Neuronal stem cell (in vitro differentiated cells): ENCODE results near the gene SELPLG.
"Not testable (repeated sequence)": the region's sequence is repeated elsewhere in the genome, so short reads cannot be mapped to it uniquely, and the experiment has no call there.

Source experiments
- DNase-seq: peaks from one replicate; pipeline ENCODE4 v3.0.0-alpha.2; 2013; ENCODE audit warnings: low spot score
- H2AFZ ChIP-seq: one replicate; pipeline ENCODE4 v1.6.1; 2013; ENCODE audit warnings: mild to moderate bottlenecking, low read length, inconsistent platforms
- H2AK5ac ChIP-seq: 2 replicates; pipeline ENCODE4 v1.6.1; 2013; ENCODE audit warnings: low read depth, mild to moderate bottlenecking, inconsistent platforms, low read length, moderate library complexity, mixed read lengths
- H2BK120ac ChIP-seq: 2 replicates; pipeline ENCODE4 v1.6.1; 2013; ENCODE audit warnings: low read depth, mild to moderate bottlenecking, inconsistent platforms, low read length, moderate library complexity, mixed read lengths
- H2BK12ac ChIP-seq: one replicate; pipeline ENCODE4 v1.6.1; 2013; ENCODE audit warnings: low read length, inconsistent platforms
- H2BK15ac ChIP-seq: 2 replicates; pipeline ENCODE4 v1.6.1; 2013; ENCODE audit warnings: mild to moderate bottlenecking, low read length, inconsistent platforms, mixed read lengths
- H2BK5ac ChIP-seq: one replicate; pipeline ENCODE4 v1.6.1; 2013; ENCODE audit warnings: inconsistent platforms, mild to moderate bottlenecking, low read length, moderate library complexity
- H3K14ac ChIP-seq: one replicate; pipeline ENCODE4 v1.6.1; 2013; ENCODE audit warnings: low read length, inconsistent platforms
- H3K18ac ChIP-seq: 2 replicates; pipeline ENCODE4 v1.6.1; 2013; ENCODE audit warnings: low read length, inconsistent platforms
- H3K23ac ChIP-seq: 2 replicates; pipeline ENCODE4 v1.6.1; 2013; ENCODE audit warnings: low read depth, mild to moderate bottlenecking, mixed read lengths, low read length, inconsistent platforms; ENCODE audit not compliant: poor library complexity
- H3K27ac ChIP-seq: replicated peaks from 3 replicates; pipeline ENCODE4 v1.5.1; 2013; ENCODE audit warnings: low read length, inconsistent platforms
- H3K27me3 ChIP-seq, 3 experiments: 2 replicates each; pipeline ENCODE4 v1.6.1; 2013; ENCODE audit warnings: low read length in 3 of 3, mild to moderate bottlenecking in 2 of 3, inconsistent platforms in 1 of 3, low read depth in 1 of 3, mixed read lengths in 1 of 3, moderate library complexity in 1 of 3; ENCODE audit not compliant: control insufficient read depth in 3 of 3, insufficient read depth in 3 of 3
- H3K36me3 ChIP-seq, 2 donors: replicated peaks in 1 of 2; 2 replicates each; pipeline ENCODE4 v1.6.1; 2013; ENCODE audit warnings: low read length in 2 of 2; ENCODE audit not compliant: control insufficient read depth in 2 of 2, insufficient read depth in 2 of 2
- H3K4ac ChIP-seq: 2 replicates; pipeline ENCODE4 v1.6.1; 2013; ENCODE audit warnings: inconsistent platforms, mild to moderate bottlenecking, low read length, moderate library complexity
- H3K4me1 ChIP-seq, 2 donors: 1 replicate in 1 of 2; 2 replicates in 1 of 2; pipeline ENCODE4 v1.6.1; 2013; ENCODE audit warnings: low read length in 2 of 2, low read depth in 1 of 2; ENCODE audit not compliant: control insufficient read depth in 2 of 2, insufficient read depth in 1 of 2
- H3K4me2 ChIP-seq: one replicate; pipeline ENCODE4 v1.6.1; 2013; ENCODE audit warnings: mild to moderate bottlenecking, low read length, inconsistent platforms; ENCODE audit not compliant: insufficient read depth, poor library complexity, severe bottlenecking
- H3K4me3 ChIP-seq, 2 donors: 2 replicates each; pipeline ENCODE4 v1.5.1; 2013; ENCODE audit warnings: low read length in 2 of 2, mild to moderate bottlenecking in 2 of 2, inconsistent platforms in 1 of 2, moderate library complexity in 1 of 2
- H3K79me1 ChIP-seq: one replicate; pipeline ENCODE4 v1.6.1; 2013; ENCODE audit warnings: low read depth, mild to moderate bottlenecking, inconsistent platforms, low read length, moderate library complexity
- H3K9ac ChIP-seq: one replicate; pipeline ENCODE4 v1.6.1; 2013; ENCODE audit warnings: mild to moderate bottlenecking, low read depth, low read length, inconsistent platforms; ENCODE audit not compliant: poor library complexity
- H3K9me3 ChIP-seq, 2 donors: replicated peaks in 1 of 2; 2 replicates each; pipeline versions ENCODE3 to v1.6.1; 2013; ENCODE audit warnings: low read length in 2 of 2, mild to moderate bottlenecking in 2 of 2, inconsistent platforms in 1 of 2, low read depth in 1 of 2, mixed read lengths in 1 of 2, moderate library complexity in 1 of 2; ENCODE audit not compliant: control insufficient read depth in 2 of 2, insufficient read depth in 1 of 2
- H4K8ac ChIP-seq: one replicate; pipeline ENCODE4 v1.6.1; 2013; ENCODE audit warnings: low read depth, mild to moderate bottlenecking, inconsistent platforms, low read length, moderate library complexity
- H4K91ac ChIP-seq: one replicate; pipeline ENCODE4 v1.6.1; 2013; ENCODE audit warnings: low read length, low read depth, mild to moderate bottlenecking, inconsistent platforms; ENCODE audit not compliant: poor library complexity
- WGBS, 2 donors: extraction: QIAGEN DNeasy Blood & Tissue Kit; methylation state at CpG; one replicate each; pipeline ENCODE4 v1.1.7; 2013; ENCODE audit warnings: missing lambda C conversion rate in 2 of 2, mixed read lengths in 1 of 2; ENCODE audit not compliant: insufficient read length in 2 of 2, insufficient replicate concordance in 1 of 2; ENCODE audit errors: extremely low coverage in 2 of 2; 5-methylcytosine and 5-hydroxymethylcytosine counted together

Gene SELPLG

DNA sequence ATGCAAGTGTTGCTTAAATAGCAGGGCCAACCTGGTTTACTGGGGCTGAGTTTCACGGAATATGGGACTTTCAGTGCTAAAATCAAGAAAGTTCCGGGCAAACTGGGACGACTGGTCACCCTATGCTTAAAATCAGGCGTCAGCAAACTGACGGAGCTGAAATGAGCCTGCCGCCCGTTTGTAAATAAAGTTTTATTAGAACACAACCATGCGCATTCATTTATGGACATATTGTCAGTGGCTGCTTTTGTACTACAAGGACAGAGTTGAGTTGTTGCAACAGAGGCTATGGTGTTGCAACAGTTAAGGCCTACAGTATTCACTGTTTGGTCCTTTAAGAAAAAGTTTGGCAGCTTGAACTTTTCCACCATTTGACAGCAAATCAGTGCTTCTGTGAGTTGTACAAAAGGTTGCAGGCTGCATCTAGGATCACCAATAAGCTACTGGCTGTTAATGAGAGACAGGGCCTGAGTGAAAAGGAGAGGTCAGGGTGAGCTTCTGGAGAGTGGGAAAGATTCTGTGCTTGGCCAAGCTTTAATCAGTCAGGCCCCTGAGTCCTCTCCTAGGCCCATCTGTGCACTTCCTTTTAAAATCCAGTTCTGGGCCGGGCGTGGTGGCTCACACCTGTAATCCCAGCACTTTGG is 13.3 kb downstream of the SELPLG start:
- H4K91ac ChIP-seq, result no peak overlapping the region
- H3K4me1 ChIP-seq, result peaks cover 7 to 22% of the 10 kb centered on the region in 2 donors
- peaks cover 0 to 4% of the 10 kb centered on the region in 2 donors for H3K9me3 ChIP-seq
- no peak overlapping the region for H2BK15ac ChIP-seq
- no peaks in the 10 kb centered on the region for H3K27me3 ChIP-seq
- H4K8ac ChIP-seq, result no peak overlapping the region
- H3K23ac ChIP-seq, result no peak overlapping the region
- H3K4me3 ChIP-seq, result no peak overlapping the region
- H3K4ac ChIP-seq, result no peak overlapping the region
- H2AFZ ChIP-seq, result peak overlapping the region; percentile 45
- no peak for DNase-seq
- H3K4me2 ChIP-seq, result no peak overlapping the region
- H3K14ac ChIP-seq, result no peak overlapping the region
- no peak overlapping the region for H2BK5ac ChIP-seq
- no CpG with 5 or more reads among the region's 10 CpGs for WGBS, 2 donors
- no peak overlapping the region for H3K9ac ChIP-seq
- no peaks in the 10 kb centered on the region for H3K79me1 ChIP-seq
- no peak overlapping the region for H2BK12ac ChIP-seq
- H3K36me3 ChIP-seq, result no peaks in the 10 kb centered on the region
- H3K27ac ChIP-seq, result no peak overlapping the region
- no peak overlapping the region for H2BK120ac ChIP-seq
- no peak overlapping the region for H3K18ac ChIP-seq
- no peak overlapping the region for H2AK5ac ChIP-seq

DNA sequence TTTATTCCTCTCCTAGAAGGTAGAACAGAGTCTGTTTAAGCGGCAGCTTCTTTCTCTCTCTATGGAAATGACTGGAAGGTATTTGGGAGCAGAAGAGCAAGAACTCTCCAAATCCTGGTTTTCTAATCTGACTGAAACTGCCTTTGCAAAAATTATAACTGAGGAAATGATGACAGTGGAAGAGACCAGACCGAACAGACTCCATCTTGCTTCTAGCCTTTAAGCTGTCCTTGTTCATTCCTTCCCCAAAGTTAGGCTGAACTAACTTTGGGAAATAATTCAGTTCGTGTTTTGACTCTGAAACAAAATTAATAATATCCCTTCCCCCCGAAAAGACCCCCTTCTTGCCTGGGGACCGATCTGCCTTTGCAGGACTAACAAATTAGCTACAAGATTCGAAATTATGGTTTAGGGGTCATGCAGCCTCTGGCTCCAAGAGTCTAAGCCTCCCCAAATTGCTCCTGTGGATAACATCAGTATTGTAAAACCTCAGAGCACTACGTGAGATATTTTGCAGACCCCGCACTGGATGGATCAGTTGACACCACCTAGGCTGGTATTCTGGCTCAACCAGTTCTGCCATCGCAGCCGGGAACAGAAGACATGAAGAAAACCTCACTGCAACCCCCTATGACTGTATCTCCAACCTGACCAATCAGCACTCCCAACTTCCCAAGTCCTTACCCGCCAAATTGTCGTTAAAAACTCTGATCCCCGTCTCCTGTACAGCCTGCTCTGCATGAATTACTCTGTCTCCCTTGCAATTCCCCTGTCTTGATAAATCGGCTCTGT is 14.1 kb downstream of the SELPLG start:
- Histone ChIP-seq H2BK12ac (no peak overlapping the region), H4K91ac (no peak overlapping the region), H3K14ac (no peak overlapping the region), H3K4me3 (no peak overlapping the region), H3K79me1 (no peaks in the 10 kb centered on the region), H2AK5ac (no peak overlapping the region), H2BK120ac (no peak overlapping the region), H3K23ac (no peak overlapping the region), H3K27me3 (no peaks in the 10 kb centered on the region), H3K9ac (no peak overlapping the region), H3K4me2 (no peak overlapping the region), H3K27ac (no peak overlapping the region), H3K4me1 (peaks cover 7 to 22% of the 10 kb centered on the region in 2 donors), H3K9me3 (peaks cover 0 to 4% of the 10 kb centered on the region in 2 donors), H3K4ac (no peak overlapping the region), H3K36me3 (no peaks in the 10 kb centered on the region), H2BK15ac (no peak overlapping the region), H3K18ac (no peak overlapping the region), H2AFZ (no peak overlapping the region), H4K8ac (no peak overlapping the region), H2BK5ac (no peak overlapping the region)
- DNase-seq, result no peak
- no CpG with 5 or more reads among the region's 14 CpGs for WGBS, 2 donors

DNA sequence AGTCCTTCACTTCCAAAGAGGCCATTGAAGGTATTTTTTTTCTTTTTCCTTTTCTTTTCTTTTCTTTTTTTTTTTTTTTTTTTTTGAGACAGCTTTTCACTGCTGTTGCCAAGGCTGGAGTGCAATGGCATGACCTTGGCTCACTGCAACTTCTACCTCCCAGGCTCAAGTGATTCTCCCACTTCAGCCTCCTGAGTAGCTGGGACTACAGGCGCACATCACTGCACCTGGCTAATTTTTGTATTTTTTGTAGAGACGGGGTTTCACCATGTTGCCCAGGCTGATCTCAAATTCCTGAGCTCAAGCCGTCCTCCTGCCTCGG is 14.8 kb downstream of the SELPLG start:
- not testable (repeated sequence) for H3K14ac ChIP-seq, H4K8ac ChIP-seq, H3K9me3 ChIP-seq, H3K4me3 ChIP-seq, H2BK12ac ChIP-seq, H3K4me2 ChIP-seq, H4K91ac ChIP-seq, H3K36me3 ChIP-seq, H3K79me1 ChIP-seq, H3K27ac ChIP-seq, DNase-seq, H2BK120ac ChIP-seq, H3K18ac ChIP-seq, H3K4ac ChIP-seq, H3K27me3 ChIP-seq, H2BK5ac ChIP-seq, H3K9ac ChIP-seq, H3K23ac ChIP-seq, H2BK15ac ChIP-seq, H2AK5ac ChIP-seq
- Histone ChIP-seq H3K4me1 (peaks cover 7 to 22% of the 10 kb centered on the region in 2 donors), H2AFZ (peak overlapping the region; percentile 33)
- no CpG with 5 or more reads among the region's 4 CpGs for WGBS, 2 donors

DNA sequence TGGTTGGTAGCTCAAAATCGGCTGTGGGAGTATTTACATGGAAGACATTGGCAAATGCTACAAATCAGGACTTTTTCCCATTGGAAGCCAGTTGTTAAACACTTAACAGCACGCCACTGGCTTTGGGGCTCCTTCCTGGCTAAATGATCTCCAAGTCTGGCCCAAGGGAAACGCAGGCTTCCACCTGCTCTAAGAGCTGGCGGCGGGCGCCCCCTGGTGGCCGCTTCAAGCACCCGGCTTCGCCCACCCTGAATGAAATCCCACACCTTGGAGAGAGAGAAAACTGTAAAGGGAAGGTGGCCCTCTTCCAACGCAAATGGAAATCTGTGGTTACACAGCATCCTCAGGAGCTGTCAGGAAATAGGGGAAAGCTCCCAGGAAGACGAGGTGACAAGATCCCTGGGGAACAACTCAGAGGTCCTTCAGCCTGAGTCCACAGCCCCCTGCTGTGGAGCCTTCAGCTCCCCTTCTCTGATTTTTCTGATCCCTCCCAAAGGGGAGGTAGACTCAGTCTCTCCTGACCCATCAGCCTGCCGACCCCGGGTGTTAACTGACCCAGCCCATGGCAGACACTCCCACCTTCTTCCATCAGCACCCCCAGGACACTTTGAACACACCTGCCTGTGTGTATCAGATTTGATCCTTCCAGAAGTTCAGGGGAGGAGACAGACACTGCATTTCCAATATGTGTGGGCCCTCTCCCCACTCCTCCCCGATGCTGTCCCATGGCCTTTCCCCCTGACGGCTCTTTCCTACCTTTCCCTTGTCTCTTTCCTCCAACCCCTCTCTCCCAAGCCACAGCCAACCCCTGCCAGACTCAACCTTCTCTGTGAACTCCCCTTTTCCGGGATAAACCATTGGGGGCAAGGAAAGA is 15.4 kb downstream of the SELPLG start:
- Histone ChIP-seq H2AK5ac (no peak overlapping the region), H2AFZ (peak overlapping the region; percentile 33), H3K36me3 (no peaks in the 10 kb centered on the region), H3K4me3 (no peak overlapping the region), H4K91ac (no peak overlapping the region), H3K23ac (no peak overlapping the region), H3K4me2 (peak overlapping the region; percentile 26), H3K4me1 (peaks cover 9 to 22% of the 10 kb centered on the region in 2 donors), H3K27ac (no peak overlapping the region), H3K79me1 (no peaks in the 10 kb centered on the region), H2BK5ac (no peak overlapping the region), H3K18ac (no peak overlapping the region), H3K14ac (no peak overlapping the region), H4K8ac (no peak overlapping the region), H3K9ac (no peak overlapping the region), H2BK120ac (no peak overlapping the region), H2BK12ac (no peak overlapping the region), H3K4ac (no peak overlapping the region), H3K27me3 (no peaks in the 10 kb centered on the region), H2BK15ac (peak overlapping the region; percentile 0), H3K9me3 (peaks cover 0 to 4% of the 10 kb centered on the region in 2 donors)
- WGBS, 2 donors, result no CpG with 5 or more reads among the region's 16 CpGs
- DNase-seq, result peak; percentile 81
